GM06990 (cell line): Measurements from ENCODE around the gene RTN4R.

ENCODE experiments used
- DNase-seq: peaks from one replicate; pipeline ENCODE4 v3.0.0-alpha.2; 2011; ENCODE audit not compliant: insufficient read length; ENCODE audit errors: extremely low read depth
- H3K27me3 ChIP-seq: replicated peaks from 2 replicates; pipeline ENCODE4 v1.6.0; 2011; ENCODE audit warnings: low read length; ENCODE audit not compliant: control insufficient read depth, insufficient read depth
- H3K36me3 ChIP-seq: 2 replicates; pipeline ENCODE4 v1.5.1; 2011; ENCODE audit warnings: low read length; ENCODE audit not compliant: control insufficient read depth, insufficient read depth
- H3K4me3 ChIP-seq: replicated peaks from 2 replicates; pipeline ENCODE4 v1.5.1; 2011; ENCODE audit warnings: low read depth, mild to moderate bottlenecking, control low read depth, low read length
- CTCF ChIP-seq: IDR thresholded peaks from 2 replicates; pipeline ENCODE4 v1.5.1; 2011; ENCODE audit warnings: low read length, control low read depth, mild to moderate bottlenecking, inconsistent platforms; ENCODE audit not compliant: insufficient read depth, poor library complexity, severe bottlenecking

Gene RTN4R

GRCh38 chr22:20298803-20299745 is 31.0 kb upstream of the RTN4R start:
- no peaks in the 10 kb centered on the region for H3K36me3 ChIP-seq
- peak; percentile 82 for DNase-seq
- H3K4me3 ChIP-seq: peak overlapping the region; percentile 48
- H3K27me3 ChIP-seq: no peaks in the 10 kb centered on the region; the same call in 1 of the 2 replicates
- no peak for TF ChIP-seq CTCF

- DNase-seq: no peak
- Histone ChIP-seq H3K27me3 (no peaks in the 10 kb centered on the region; the same call in 1 of the 2 replicates), H3K4me3 (no peak overlapping the region), H3K36me3 (no peaks in the 10 kb centered on the region)
- TF ChIP-seq CTCF: no peak
Observed at GRCh38 chr22:20298110-20298802, 30.1 kb upstream of the RTN4R start.

GRCh38 chr22:20297414-20298109 is 29.4 kb upstream of the RTN4R start:
- Histone ChIP-seq H3K4me3 (no peak overlapping the region), H3K36me3 (no peaks in the 10 kb centered on the region), H3K27me3 (no peaks in the 10 kb centered on the region)
- DNase-seq: no peak
- no peak for TF ChIP-seq CTCF

GRCh38 chr22:20296598-20296997 is 28.5 kb upstream of the RTN4R start:
- H3K27me3 ChIP-seq: no peaks in the 10 kb centered on the region; the same call in none of the 2 replicates

More at GRCh38 chr22:20296598-20296997, 28.5 kb upstream of the RTN4R start:
- no peak for TF ChIP-seq CTCF
- no peaks in the 10 kb centered on the region for H3K36me3 ChIP-seq
- DNase-seq: no peak
- no peak overlapping the region for H3K4me3 ChIP-seq
